Measurements from ENCODE around the gene ULK1.

Gene ULK1

DNA sequence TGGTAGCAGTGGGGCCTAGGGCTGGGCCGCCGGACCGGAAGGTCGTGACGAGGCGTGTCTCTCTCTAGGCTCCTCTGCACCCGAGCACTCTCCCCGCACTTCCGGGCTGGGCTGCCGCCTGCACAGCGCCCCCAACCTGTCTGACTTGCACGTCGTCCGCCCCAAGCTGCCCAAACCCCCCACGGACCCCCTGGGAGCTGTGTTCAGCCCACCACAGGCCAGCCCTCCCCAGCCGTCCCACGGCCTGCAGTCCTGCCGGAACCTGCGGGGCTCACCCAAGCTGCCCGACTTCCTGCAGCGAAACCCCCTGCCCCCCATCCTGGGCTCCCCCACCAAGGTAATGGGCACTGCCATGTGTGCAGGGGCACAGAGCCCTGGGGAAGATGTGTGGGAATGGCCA, 21.4 kb downstream of the ULK1 start:
- Mint-ChIP-seq H3K36me3 (ENCODE audit: low read depth) (peaks cover 38% of the 10 kb centered on the region), H3K4me3 (no peak overlapping the region), H3K9me3 (no peaks in the 10 kb centered on the region), H3K27me3 (no peaks in the 10 kb centered on the region), H3K27ac (no peak overlapping the region), H3K4me1 (ENCODE audit: low read depth) (no peaks in the 10 kb centered on the region)
- DNase-seq: no peak

DNA sequence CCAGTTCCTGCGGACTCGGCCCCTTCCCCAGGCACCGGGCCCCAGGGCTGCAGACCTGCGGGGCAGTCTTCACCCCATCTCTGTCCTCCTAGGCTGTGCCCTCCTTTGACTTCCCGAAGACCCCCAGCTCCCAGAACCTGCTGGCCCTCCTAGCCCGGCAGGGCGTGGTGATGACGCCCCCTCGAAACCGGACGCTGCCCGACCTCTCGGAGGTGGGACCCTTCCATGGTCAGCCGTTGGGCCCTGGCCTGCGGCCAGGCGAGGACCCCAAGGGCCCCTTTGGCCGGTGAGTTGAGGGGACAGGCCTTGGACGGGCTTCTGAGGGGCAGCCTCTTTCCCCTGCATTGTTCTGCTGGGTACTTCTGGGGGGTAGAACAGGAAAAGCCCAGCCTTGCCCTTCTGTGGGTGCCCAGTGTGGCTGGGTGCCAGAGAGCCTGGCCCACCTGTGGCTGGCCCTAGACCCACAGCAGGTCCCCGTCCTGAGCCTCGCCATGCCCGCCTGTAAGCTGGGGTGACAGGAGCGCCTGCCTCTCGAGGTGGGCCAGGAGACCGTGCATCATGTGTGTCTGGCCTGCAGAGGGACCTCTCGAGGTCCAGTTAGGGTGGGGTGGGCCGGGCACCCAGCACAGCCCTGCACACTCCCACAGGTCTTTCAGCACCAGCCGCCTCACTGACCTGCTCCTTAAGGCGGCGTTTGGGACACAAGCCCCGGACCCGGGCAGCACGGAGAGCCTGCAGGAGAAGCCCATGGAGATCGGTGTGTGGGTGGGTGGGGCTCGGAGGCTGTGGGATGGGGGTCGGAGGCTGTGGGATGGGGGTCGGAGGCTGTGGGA, 22.1 kb downstream of the ULK1 start:
- H3K27ac Mint-ChIP-seq: no peak overlapping the region

DNA sequence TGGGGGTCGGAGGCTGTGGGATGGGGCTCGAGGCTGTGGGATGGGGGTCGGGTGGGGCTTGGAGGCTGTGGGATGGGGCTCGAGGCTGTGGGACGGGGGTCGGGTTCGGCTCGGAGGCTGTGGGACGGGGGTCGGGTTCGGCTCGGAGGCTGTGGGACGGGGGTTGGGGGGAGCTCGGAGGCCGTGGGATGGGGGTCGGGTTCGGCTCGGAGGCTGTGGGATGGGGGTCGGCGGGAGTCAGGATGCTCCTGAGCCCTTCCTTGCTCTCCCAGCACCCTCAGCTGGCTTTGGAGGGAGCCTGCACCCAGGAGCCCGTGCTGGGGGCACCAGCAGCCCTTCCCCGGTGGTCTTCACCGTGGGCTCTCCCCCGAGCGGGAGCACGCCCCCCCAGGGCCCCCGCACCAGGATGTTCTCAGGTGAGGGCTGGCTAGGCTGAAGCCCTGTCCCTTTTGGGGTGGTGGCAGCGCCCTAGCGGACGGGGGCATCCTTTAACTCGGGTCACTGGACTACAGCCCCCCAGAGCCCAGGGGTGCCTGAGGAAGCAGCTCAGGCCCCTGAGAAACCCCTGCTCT, 22.8 kb downstream of the ULK1 start:
- no peak overlapping the region for H3K4me3 Mint-ChIP-seq
- no peaks in the 10 kb centered on the region for H3K4me1 Mint-ChIP-seq (ENCODE audit: low read depth)
- no peaks in the 10 kb centered on the region for H3K27me3 Mint-ChIP-seq
- H3K36me3 Mint-ChIP-seq (ENCODE audit: low read depth): peaks cover 34% of the 10 kb centered on the region
- H3K9me3 Mint-ChIP-seq: no peaks in the 10 kb centered on the region
- DNase-seq: no peak
- H3K27ac Mint-ChIP-seq: no peak overlapping the region

More for the DNA sequence above, 22.1 kb downstream of the ULK1 start:
- Mint-ChIP-seq H3K9me3 (no peaks in the 10 kb centered on the region), H3K4me1 (ENCODE audit: low read depth) (no peaks in the 10 kb centered on the region), H3K4me3 (no peak overlapping the region), H3K27me3 (no peaks in the 10 kb centered on the region), H3K36me3 (ENCODE audit: low read depth) (peaks cover 35% of the 10 kb centered on the region)
- no peak for DNase-seq

DNA sequence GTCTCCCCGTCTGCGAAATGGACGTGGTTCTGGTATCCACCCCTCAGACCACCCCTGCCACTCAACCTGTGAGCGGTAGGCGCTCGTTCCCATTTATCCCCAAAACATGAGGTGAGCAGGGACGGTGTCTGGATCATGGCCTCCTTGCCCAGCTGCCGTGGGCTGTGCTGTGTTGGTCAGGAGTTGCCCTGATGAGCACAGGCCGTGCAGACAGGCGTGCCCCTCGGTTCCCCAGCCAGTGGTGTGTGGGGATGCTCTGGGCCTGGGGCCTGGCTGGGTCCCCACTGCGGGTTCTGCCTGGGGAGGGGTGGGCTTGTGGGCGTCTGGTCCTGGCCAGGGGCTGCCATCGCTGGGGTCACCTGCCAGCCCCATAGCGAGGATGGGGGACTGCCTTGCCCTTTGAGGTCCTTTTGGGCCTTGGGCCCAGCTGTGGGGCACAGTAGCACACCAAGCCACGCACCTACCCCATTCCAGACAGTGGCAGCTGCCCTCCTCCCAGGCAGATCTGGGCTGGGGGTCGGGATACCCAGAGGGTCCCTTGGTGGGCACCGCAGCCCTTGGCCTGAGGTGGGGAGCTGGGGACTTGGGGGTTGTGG, 23.4 kb downstream of the ULK1 start:
- DNase-seq: no peak
- H3K27me3 Mint-ChIP-seq: no peaks in the 10 kb centered on the region
- H3K36me3 Mint-ChIP-seq (ENCODE audit: low read depth): peaks cover 33% of the 10 kb centered on the region
- H3K27ac Mint-ChIP-seq: no peak overlapping the region
- no peaks in the 10 kb centered on the region for H3K9me3 Mint-ChIP-seq
- H3K4me3 Mint-ChIP-seq: no peak overlapping the region
- no peaks in the 10 kb centered on the region for H3K4me1 Mint-ChIP-seq (ENCODE audit: low read depth)

DNA sequence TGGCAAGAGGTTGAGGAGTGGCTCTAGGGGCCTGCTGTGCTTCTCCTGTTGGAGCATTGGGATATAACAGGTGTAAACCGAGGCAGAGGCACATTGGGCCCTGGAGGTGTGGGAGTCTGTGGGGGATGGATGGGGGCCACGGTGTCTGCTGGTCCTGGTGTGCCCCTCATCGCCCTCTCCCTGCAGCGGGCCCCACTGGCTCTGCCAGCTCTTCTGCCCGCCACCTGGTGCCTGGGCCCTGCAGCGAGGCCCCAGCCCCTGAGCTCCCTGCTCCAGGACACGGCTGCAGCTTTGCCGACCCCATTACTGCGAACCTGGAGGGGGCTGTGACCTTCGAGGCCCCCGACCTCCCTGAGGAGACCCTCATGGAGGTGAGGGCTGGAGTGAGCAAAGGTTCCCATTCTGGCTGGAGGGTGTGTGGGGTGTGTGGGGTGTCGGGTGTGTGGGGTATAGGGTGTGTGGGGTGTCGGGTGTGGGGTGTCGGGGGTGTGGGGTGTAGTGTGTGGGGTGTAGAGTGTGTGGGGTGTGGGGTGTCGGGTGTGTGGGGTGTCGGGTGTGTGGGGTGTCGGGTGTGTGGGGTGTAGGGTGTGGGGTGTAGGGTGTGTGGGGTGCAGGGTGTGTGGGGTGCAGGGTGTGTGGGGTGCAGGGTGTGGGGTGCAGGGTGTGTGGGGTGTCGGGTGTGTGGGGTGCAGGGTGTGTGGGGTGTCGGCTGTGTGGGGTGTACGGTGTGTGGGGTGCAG, 24.1 kb downstream of the ULK1 start:
- Mint-ChIP-seq H3K27ac (no peak overlapping the region), H3K4me1 (ENCODE audit: low read depth) (no peaks in the 10 kb centered on the region), H3K4me3 (no peak overlapping the region), H3K27me3 (no peaks in the 10 kb centered on the region), H3K9me3 (no peaks in the 10 kb centered on the region), H3K36me3 (ENCODE audit: low read depth) (peaks cover 33% of the 10 kb centered on the region)
- DNase-seq: no peak

DNA sequence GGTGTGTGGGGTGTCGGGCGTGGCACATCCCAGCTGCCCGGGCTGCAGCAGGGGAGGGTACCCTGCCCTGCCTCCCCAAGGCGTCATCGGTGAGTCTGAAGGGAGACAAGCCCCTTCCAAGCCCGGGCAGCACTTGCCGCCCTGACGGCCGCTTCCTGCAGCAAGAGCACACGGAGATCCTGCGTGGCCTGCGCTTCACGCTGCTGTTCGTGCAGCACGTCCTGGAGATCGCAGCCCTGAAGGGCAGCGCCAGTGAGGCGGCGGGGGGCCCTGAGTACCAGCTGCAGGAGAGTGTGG, 24.6 kb downstream of the ULK1 start:
- Mint-ChIP-seq H3K36me3 (ENCODE audit: low read depth) (peaks cover 33% of the 10 kb centered on the region), H3K4me1 (ENCODE audit: low read depth) (no peaks in the 10 kb centered on the region), H3K27ac (no peak overlapping the region), H3K4me3 (no peak overlapping the region), H3K9me3 (no peaks in the 10 kb centered on the region), H3K27me3 (no peaks in the 10 kb centered on the region)
- no peak for DNase-seq

DNA sequence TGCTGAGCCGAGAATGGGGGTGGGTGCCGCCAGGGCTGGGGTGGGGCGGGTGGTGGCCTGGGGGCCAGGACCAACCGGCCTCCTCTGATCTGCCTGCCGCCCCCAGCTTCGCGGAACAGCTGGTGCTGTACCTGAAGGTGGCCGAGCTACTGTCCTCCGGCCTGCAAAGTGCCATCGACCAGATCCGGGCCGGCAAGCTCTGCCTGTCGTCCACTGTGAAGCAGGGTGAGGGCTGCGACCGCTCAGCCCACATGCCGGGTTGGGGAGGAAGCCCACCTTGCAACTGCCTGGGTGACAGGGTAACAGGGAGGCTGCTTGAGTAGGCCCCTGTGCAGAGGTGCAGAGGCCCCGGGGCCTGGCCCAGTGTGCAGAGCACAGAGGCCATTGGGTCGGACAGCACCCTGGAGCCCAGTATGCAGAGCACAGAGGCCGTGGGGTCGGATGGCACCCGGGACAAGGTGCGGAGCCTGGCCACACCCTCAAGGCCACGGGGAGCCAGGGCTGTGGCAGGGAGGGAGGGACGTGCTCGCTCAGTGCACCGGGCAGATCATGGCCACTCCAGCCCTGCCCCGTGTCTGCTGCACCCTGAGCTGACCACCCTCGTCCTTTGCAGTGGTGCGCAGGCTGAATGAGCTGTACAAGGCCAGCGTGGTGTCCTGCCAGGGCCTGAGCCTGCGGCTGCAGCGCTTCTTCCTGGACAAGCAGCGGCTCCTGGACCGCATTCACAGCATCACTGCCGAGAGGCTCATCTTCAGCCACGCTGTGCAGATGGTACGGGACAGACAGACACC, 25.1 kb downstream of the ULK1 start:
- Mint-ChIP-seq H3K27me3 (no peaks in the 10 kb centered on the region), H3K4me3 (no peak overlapping the region), H3K36me3 (ENCODE audit: low read depth) (peaks cover 28% of the 10 kb centered on the region), H3K9me3 (no peaks in the 10 kb centered on the region), H3K4me1 (ENCODE audit: low read depth) (peaks cover 1% of the 10 kb centered on the region), H3K27ac (no peak overlapping the region)
- DNase-seq: no peak

DNA sequence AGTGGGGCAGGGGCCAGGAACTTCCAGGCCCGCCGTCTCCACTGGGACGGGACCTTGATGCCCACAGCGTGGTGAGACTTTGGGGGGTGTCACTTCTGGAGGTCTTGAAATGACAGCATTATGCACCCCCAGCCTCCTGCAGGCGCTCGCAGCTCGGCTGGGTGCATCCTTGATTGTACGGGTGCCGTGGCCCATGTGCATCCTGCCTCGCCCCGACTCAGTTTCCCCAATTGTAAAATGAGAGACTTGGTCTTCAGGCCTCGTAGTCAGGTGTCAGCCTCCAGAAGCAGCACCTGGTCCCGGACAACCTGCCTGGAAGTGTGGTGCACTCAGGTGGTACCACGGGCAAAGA, 25.7 kb downstream of the ULK1 start:
- no peaks in the 10 kb centered on the region for H3K9me3 Mint-ChIP-seq
- no peak overlapping the region for H3K4me3 Mint-ChIP-seq
- no peak overlapping the region for H3K27ac Mint-ChIP-seq
- no peak for DNase-seq
- no peaks in the 10 kb centered on the region for H3K27me3 Mint-ChIP-seq
- H3K36me3 Mint-ChIP-seq (ENCODE audit: low read depth): peaks cover 23% of the 10 kb centered on the region
- peaks cover 5% of the 10 kb centered on the region for H3K4me1 Mint-ChIP-seq (ENCODE audit: low read depth)

DNA sequence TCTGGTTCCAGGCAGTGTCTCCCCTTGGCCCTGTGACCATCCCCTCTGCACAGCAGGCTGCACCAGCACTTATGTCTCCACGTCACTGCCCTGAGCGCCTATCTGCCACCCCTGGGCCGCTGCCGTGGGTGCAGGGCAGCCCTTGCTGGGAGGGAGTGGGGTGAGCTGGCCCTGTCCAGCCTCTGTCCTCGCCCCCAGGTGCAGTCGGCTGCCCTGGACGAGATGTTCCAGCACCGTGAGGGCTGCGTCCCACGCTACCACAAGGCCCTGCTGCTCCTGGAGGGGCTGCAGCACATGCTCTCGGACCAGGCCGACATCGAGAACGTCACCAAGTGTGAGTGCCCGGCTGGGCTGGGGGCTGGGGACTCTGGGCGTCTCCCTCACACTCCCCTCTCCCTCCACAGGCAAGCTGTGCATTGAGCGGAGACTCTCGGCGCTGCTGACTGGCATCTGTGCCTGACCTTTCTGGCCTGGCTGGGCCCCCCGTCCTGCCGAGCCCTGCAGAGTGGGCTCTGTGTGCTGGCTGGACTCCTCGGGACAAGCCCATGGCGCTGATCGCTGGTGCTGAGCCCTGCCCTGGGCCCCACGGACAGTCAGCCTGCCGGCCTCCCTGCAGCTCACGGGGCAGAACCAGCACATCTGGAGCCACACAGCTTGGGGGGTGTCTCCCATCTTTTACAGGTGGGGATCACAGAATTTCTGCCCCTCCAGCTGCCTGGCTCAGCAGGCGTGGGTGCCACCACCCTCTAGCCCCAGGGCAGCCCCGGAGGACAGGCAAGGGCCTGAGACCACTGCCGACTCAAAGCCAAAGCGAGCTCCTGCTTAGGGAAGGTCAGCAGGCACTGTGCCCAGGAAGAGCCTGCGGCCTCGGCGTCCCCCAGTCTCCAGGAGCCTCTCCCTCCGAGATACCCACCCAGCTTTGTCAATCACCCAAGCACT, 26.7 kb downstream of the ULK1 start:
- Mint-ChIP-seq H3K27ac (no peak overlapping the region), H3K27me3 (no peaks in the 10 kb centered on the region), H3K4me3 (no peak overlapping the region), H3K4me1 (ENCODE audit: low read depth) (peaks cover 5% of the 10 kb centered on the region), H3K9me3 (no peaks in the 10 kb centered on the region), H3K36me3 (ENCODE audit: low read depth) (peaks cover 20% of the 10 kb centered on the region)
- DNase-seq: no peak

DNA sequence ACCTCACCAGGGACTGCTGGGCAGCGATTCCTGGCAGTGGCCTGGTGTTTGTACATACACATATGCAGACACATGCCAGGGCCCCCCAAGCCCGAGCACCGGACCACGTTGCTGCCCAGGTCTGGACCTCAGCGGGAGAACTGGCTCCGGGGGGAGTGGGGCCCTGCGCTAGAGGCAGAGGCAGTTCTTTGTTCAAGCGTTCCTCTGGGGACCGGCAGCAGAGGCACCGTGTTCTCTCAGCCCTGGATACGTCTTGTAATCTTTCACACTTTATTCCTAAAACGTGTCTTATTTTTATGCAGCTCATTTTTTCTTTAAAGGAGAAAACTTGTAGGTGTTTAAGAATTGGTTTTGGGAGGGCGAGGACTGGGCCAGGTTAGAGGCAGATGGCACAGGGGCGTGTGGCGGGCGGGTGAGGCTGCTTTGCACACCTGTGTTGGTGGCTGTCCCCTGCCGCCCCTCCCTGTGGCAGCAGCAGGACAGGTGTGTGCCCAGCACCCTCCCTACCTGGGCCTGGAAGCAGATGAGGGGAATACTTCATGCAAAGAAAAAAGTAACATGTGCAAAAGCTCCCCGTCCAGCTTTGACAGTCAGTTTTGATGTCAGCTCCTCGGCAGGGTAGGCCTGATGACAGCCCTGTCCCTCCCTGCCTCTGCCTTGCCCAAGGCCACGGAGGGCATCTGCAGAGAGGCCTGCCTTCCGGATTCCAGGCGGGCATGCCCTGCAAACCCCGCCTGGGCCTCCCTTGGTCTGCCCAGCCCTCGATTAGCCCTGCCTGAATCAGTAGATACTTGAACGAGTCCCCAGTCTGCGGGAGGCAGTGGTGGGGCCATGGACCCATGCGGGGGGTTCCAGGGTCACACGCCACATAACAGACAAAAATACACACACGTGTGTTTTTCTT, 27.7 kb downstream of the ULK1 start:
- no peak overlapping the region for H3K4me3 Mint-ChIP-seq

DNA sequence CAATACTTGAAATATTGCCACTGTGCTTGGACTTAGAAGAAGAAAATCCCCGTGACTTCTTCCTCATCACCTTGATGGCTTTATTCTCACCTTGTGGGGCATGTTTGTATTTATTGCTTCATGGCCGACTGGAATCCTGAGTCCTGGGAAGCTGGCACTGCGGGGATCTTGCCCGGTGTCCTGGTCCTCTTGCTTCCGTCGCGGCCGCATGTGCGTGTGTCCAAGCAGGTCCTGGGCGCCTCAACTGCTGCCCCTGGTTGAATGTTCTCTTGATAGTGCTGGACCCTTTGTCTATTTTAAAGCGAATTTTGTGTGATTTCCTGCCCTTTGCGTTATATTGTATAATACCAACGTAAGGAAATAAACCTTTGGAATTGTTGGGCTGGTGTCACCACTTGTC, 28.4 kb downstream of the ULK1 start:
- H3K4me3 Mint-ChIP-seq: no peak overlapping the region
- H3K27ac Mint-ChIP-seq: no peak overlapping the region
- no peak for DNase-seq
- H3K27me3 Mint-ChIP-seq: no peaks in the 10 kb centered on the region
- H3K9me3 Mint-ChIP-seq: no peaks in the 10 kb centered on the region
- H3K36me3 Mint-ChIP-seq (ENCODE audit: low read depth): peaks cover 16% of the 10 kb centered on the region
- H3K4me1 Mint-ChIP-seq (ENCODE audit: low read depth): peaks cover 7% of the 10 kb centered on the region

More for the DNA sequence above, 27.7 kb downstream of the ULK1 start:
- Mint-ChIP-seq H3K9me3 (no peaks in the 10 kb centered on the region), H3K27ac (no peak overlapping the region), H3K27me3 (no peaks in the 10 kb centered on the region), H3K4me1 (ENCODE audit: low read depth) (peaks cover 5% of the 10 kb centered on the region), H3K36me3 (ENCODE audit: low read depth) (peaks cover 16% of the 10 kb centered on the region)
- DNase-seq: no peak

DNA sequence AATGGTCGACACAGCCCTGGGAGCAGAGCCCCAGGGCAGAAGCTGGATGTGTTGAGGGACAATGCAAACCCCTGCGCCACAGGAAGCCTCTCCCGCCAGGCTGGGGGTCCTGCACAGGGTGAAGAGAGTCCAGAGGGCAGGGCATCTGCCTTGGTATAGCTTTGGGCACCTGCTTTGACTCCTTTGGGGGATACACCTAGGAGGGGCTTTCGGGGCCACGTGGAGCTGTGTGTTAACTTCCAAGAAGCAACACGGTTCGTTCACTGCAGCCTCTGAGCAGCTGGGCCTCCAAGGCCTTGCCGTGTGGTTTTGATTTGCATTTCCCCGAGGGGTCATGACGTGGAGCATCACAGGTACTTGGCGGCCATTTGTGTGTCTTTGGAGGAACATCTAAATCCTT, 28.8 kb downstream of the ULK1 start:
- Mint-ChIP-seq H3K36me3 (ENCODE audit: low read depth) (peaks cover 16% of the 10 kb centered on the region), H3K27me3 (no peaks in the 10 kb centered on the region), H3K27ac (no peak overlapping the region), H3K9me3 (no peaks in the 10 kb centered on the region), H3K4me1 (ENCODE audit: low read depth) (peaks cover 11% of the 10 kb centered on the region), H3K4me3 (no peak overlapping the region)
- DNase-seq: no peak

Measured in activated T-cell treated with anti-CD3 and anti-CD28 coated beads, Interleukin-2, amount 50 U/mL, for 24 hours (primary cell).